ENCODE results near the gene GLB1L2. TPM values are rescaled to one million over a fixed set of nuclear protein-coding genes. Genes with fewer than 3 reads are reported as not detected.

The GLB1L2 gene
- polyA plus RNA-seq, 4 donors, result 1.4 to 9.6 (median 4.2) TPM

DNA sequence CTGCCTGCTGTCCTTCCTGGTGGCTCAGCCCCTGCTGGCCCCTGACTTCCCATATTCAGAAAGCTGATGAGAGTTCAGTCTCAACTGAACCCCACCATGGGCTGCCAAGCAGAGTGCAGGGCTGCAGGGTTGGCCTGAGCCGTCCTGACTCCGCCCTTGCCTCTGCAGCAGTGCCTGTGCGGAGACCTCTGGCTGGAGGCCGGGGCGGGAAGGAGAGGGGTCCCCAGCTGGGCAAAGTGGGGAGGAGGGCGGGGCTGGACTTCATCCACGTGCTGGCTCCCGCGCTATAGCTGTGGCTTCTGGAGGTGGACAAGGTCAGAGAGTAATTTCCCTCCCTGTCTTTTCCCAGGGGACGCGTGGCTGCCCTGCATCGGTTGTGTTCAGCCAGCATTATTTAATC lies 42.0 kb upstream of the GLB1L2 start:
- H3K9me3 ChIP-seq (ENCODE audit: control insufficient read depth in 2 of 2, insufficient read depth in 1 of 2, low read depth in 1 of 2, low read length in 1 of 2), result no peaks in the 10 kb centered on the region

DNA sequence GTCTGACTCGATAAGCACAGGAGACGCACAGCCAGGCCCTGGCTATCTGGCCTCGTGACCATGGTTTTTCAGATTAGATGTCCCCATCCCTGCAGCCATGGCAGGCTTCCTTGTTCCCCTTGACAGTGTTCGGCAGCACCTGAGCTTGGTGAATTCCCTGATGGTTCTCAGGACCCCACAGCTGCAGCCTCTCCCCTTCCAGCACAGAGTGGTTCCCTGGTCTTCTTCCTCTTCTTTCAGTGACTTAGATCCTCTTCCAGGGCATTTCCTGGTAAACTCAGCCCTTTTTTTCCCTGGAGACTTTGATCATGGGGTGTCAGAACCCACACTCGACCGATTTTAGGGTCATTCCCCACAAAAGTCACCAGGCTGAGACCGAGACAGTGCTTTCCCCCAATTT lies 41.1 kb upstream of the GLB1L2 start:
- H3K36me3 ChIP-seq (ENCODE audit: control insufficient read depth in 3 of 3, insufficient read depth in 2 of 3, low read depth in 1 of 3, low read length in 3 of 3), result no peaks in the 10 kb centered on the region
- DNase-seq (no peak), FAIRE-seq (no peak)
- H3K4me3 ChIP-seq (ENCODE audit: low read depth in 1 of 3, low read length in 3 of 3), result no peak overlapping the region
- H3K27ac ChIP-seq (ENCODE audit: low read depth in 1 of 3, low read length in 2 of 3), result no peak overlapping the region
- WGBS, 3 donors, result 88 to 93% (median 89%) methylated on average over 7 of the region's 7 CpGs
- H3K4me1 ChIP-seq (ENCODE audit: control insufficient read depth in 3 of 3, insufficient read depth in 2 of 3, low read depth in 1 of 3, low read length in 2 of 3), result no peaks in the 10 kb centered on the region
- peaks cover 0 to 3% (median 0%) of the 10 kb centered on the region in 3 donors for H3K27me3 ChIP-seq (ENCODE audit: control insufficient read depth in 3 of 3, insufficient read depth in 3 of 3, low read length in 3 of 3)
- no peaks in the 10 kb centered on the region for H3K9me3 ChIP-seq (ENCODE audit: control insufficient read depth in 2 of 2, insufficient read depth in 1 of 2, low read depth in 1 of 2, low read length in 1 of 2)

More for the DNA sequence above, 42.0 kb upstream of the GLB1L2 start:
- 32 to 48% (median 46%) methylated on average over 12 of the region's 12 CpGs for WGBS, 3 donors
- Histone ChIP-seq H3K4me3 (ENCODE audit: low read depth in 1 of 3, low read length in 3 of 3) (no peak overlapping the region), H3K27me3 (ENCODE audit: control insufficient read depth in 3 of 3, insufficient read depth in 3 of 3, low read length in 3 of 3) (peaks cover 0 to 3% (median 0%) of the 10 kb centered on the region in 3 donors), H3K4me1 (ENCODE audit: control insufficient read depth in 3 of 3, insufficient read depth in 2 of 3, low read depth in 1 of 3, low read length in 2 of 3) (no peaks in the 10 kb centered on the region), H3K36me3 (ENCODE audit: control insufficient read depth in 3 of 3, insufficient read depth in 2 of 3, low read depth in 1 of 3, low read length in 3 of 3) (no peaks in the 10 kb centered on the region), H3K27ac (ENCODE audit: low read depth in 1 of 3, low read length in 2 of 3) (no peak overlapping the region)
- DNase-seq (no peak), FAIRE-seq (no peak)

DNA sequence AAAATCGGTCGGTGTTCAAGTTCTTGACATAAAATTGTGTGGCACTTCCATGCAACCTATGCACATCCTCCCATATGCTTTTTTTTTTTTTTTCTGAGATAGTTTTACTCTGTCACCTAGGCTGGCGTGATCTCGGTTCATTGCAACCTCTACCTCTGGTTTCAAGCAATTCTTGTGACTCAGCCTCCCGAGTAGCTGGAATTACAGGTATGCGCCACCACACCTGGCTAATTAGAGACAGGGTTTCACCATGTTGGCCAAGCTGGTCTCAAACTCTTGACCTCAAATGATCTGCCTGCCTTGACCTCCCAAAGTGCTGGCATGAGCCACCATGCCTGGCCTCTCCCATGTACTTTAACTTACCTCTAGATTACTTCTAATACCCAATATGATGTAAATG lies 40.6 kb upstream of the GLB1L2 start:
- no peaks in the 10 kb centered on the region for H3K36me3 ChIP-seq (ENCODE audit: control insufficient read depth in 3 of 3, insufficient read depth in 2 of 3, low read depth in 1 of 3, low read length in 3 of 3)
- no peak overlapping the region for H3K4me3 ChIP-seq (ENCODE audit: low read depth in 1 of 3, low read length in 3 of 3)
- WGBS, 3 donors, result 77 to 98% (median 88%) methylated on average over 6 of the region's 6 CpGs
- no peaks in the 10 kb centered on the region for H3K9me3 ChIP-seq (ENCODE audit: control insufficient read depth in 2 of 2, insufficient read depth in 1 of 2, low read depth in 1 of 2, low read length in 1 of 2)
- H3K27ac ChIP-seq (ENCODE audit: low read depth in 1 of 3, low read length in 2 of 3), result no peak overlapping the region
- H3K27me3 ChIP-seq (ENCODE audit: control insufficient read depth in 3 of 3, insufficient read depth in 3 of 3, low read length in 3 of 3), result peaks cover 0 to 3% (median 0%) of the 10 kb centered on the region in 3 donors
- DNase-seq, result no peak
- no peaks in the 10 kb centered on the region for H3K4me1 ChIP-seq (ENCODE audit: control insufficient read depth in 3 of 3, insufficient read depth in 2 of 3, low read depth in 1 of 3, low read length in 2 of 3)
- no peak for FAIRE-seq

DNA sequence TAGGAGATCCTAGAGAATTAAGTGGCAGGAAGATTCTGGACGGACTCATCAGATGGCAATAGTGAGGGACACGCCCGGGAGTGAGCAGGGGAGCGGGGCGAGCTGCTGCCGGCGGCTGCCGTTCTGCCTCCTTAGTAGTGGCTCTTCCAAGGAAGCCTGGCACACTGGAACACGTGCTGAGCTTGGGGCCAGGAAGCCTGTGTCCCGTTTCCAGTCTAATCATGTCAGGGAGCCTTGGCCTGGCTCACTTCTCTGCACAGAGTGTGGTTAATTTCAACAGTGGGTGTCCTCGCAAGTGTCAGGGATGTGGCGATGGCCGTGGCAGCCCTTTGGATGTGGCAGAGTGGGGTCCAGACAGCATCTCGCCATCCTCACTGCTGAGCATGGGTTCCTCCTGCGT lies 39.1 kb upstream of the GLB1L2 start:
- peaks cover 0 to 3% (median 0%) of the 10 kb centered on the region in 3 donors for H3K27me3 ChIP-seq (ENCODE audit: control insufficient read depth in 3 of 3, insufficient read depth in 3 of 3, low read length in 3 of 3)
- FAIRE-seq (no peak), DNase-seq (no peak)
- no peaks in the 10 kb centered on the region for H3K36me3 ChIP-seq (ENCODE audit: control insufficient read depth in 3 of 3, insufficient read depth in 2 of 3, low read depth in 1 of 3, low read length in 3 of 3)
- 77 to 87% (median 78%) methylated on average over 15 of the region's 15 CpGs for WGBS, 3 donors
- no peaks in the 10 kb centered on the region for H3K9me3 ChIP-seq (ENCODE audit: control insufficient read depth in 2 of 2, insufficient read depth in 1 of 2, low read depth in 1 of 2, low read length in 1 of 2)
- H3K27ac ChIP-seq (ENCODE audit: low read depth in 1 of 3, low read length in 2 of 3), result no peak overlapping the region
- H3K4me3 ChIP-seq (ENCODE audit: low read depth in 1 of 3, low read length in 3 of 3), result no peak overlapping the region
- no peaks in the 10 kb centered on the region for H3K4me1 ChIP-seq (ENCODE audit: control insufficient read depth in 3 of 3, insufficient read depth in 2 of 3, low read depth in 1 of 3, low read length in 2 of 3)

- FAIRE-seq (no peak), DNase-seq (no peak)
- no peaks in the 10 kb centered on the region for H3K4me1 ChIP-seq (ENCODE audit: control insufficient read depth in 3 of 3, insufficient read depth in 2 of 3, low read depth in 1 of 3, low read length in 2 of 3)
- WGBS, 3 donors, result 61 to 79% (median 66%) methylated on average over 20 of the region's 20 CpGs
- no peak overlapping the region for H3K27ac ChIP-seq (ENCODE audit: low read depth in 1 of 3, low read length in 2 of 3)
- H3K4me3 ChIP-seq (ENCODE audit: low read depth in 1 of 3, low read length in 3 of 3), result no peak overlapping the region
- no peaks in the 10 kb centered on the region for H3K36me3 ChIP-seq (ENCODE audit: control insufficient read depth in 3 of 3, insufficient read depth in 2 of 3, low read depth in 1 of 3, low read length in 3 of 3)
- no peaks in the 10 kb centered on the region for H3K9me3 ChIP-seq (ENCODE audit: control insufficient read depth in 2 of 2, insufficient read depth in 1 of 2, low read depth in 1 of 2, low read length in 1 of 2)
- H3K27me3 ChIP-seq (ENCODE audit: control insufficient read depth in 3 of 3, insufficient read depth in 3 of 3, low read length in 3 of 3), result peaks cover 0 to 3% (median 0%) of the 10 kb centered on the region in 3 donors
Measured at GRCh38 chr11:134293119-134294113, 38.4 kb upstream of the GLB1L2 start.

- peaks cover 0 to 3% (median 0%) of the 10 kb centered on the region in 3 donors for H3K27me3 ChIP-seq (ENCODE audit: control insufficient read depth in 3 of 3, insufficient read depth in 3 of 3, low read length in 3 of 3)
- H3K4me3 ChIP-seq (ENCODE audit: low read depth in 1 of 3, low read length in 3 of 3), result no peak overlapping the region
- H3K27ac ChIP-seq (ENCODE audit: low read depth in 1 of 3, low read length in 2 of 3), result no peak overlapping the region
- H3K9me3 ChIP-seq (ENCODE audit: control insufficient read depth in 2 of 2, insufficient read depth in 1 of 2, low read depth in 1 of 2, low read length in 1 of 2), result no peaks in the 10 kb centered on the region
- no peaks in the 10 kb centered on the region for H3K4me1 ChIP-seq (ENCODE audit: control insufficient read depth in 3 of 3, insufficient read depth in 2 of 3, low read depth in 1 of 3, low read length in 2 of 3)
- no peak for FAIRE-seq
- H3K36me3 ChIP-seq (ENCODE audit: control insufficient read depth in 3 of 3, insufficient read depth in 2 of 3, low read depth in 1 of 3, low read length in 3 of 3), result no peaks in the 10 kb centered on the region
- 71 to 77% (median 73%) methylated on average over 9 of the region's 9 CpGs for WGBS, 3 donors
- no peak for DNase-seq
Measured at GRCh38 chr11:134294664-134295063, 37.1 kb upstream of the GLB1L2 start.

GRCh38 chr11:134312223-134312622 lies 19.6 kb upstream of the GLB1L2 start:
- Histone ChIP-seq H3K4me1 (ENCODE audit: control insufficient read depth in 3 of 3, insufficient read depth in 2 of 3, low read depth in 1 of 3, low read length in 2 of 3) (no peaks in the 10 kb centered on the region), H3K27me3 (ENCODE audit: control insufficient read depth in 3 of 3, insufficient read depth in 3 of 3, low read length in 3 of 3) (peaks cover 0 to 3% (median 0%) of the 10 kb centered on the region in 3 donors), H3K36me3 (ENCODE audit: control insufficient read depth in 3 of 3, insufficient read depth in 2 of 3, low read depth in 1 of 3, low read length in 3 of 3) (no peaks in the 10 kb centered on the region), H3K4me3 (ENCODE audit: low read depth in 1 of 3, low read length in 3 of 3) (no peak overlapping the region), H3K9me3 (ENCODE audit: control insufficient read depth in 2 of 2, insufficient read depth in 1 of 2, low read depth in 1 of 2, low read length in 1 of 2) (peaks cover 0 to 5% of the 10 kb centered on the region in 2 donors), H3K27ac (ENCODE audit: low read depth in 1 of 3, low read length in 2 of 3) (no peak overlapping the region)
- FAIRE-seq, result no peak
- DNase-seq, result no peak
- WGBS, 3 donors, result 84 to 88% (median 85%) methylated on average over 12 of the region's 12 CpGs

- DNase-seq (no peak), FAIRE-seq (no peak)
- H3K36me3 ChIP-seq (ENCODE audit: control insufficient read depth in 3 of 3, insufficient read depth in 2 of 3, low read depth in 1 of 3, low read length in 3 of 3), result no peaks in the 10 kb centered on the region
- H3K27me3 ChIP-seq (ENCODE audit: control insufficient read depth in 3 of 3, insufficient read depth in 3 of 3, low read length in 3 of 3), result peaks cover 0 to 3% (median 0%) of the 10 kb centered on the region in 3 donors
- no peaks in the 10 kb centered on the region for H3K4me1 ChIP-seq (ENCODE audit: control insufficient read depth in 3 of 3, insufficient read depth in 2 of 3, low read depth in 1 of 3, low read length in 2 of 3)
- H3K27ac ChIP-seq (ENCODE audit: low read depth in 1 of 3, low read length in 2 of 3), result no peak overlapping the region
- H3K9me3 ChIP-seq (ENCODE audit: control insufficient read depth in 2 of 2, insufficient read depth in 1 of 2, low read depth in 1 of 2, low read length in 1 of 2), result peaks cover 0 to 5% of the 10 kb centered on the region in 2 donors
- no peak overlapping the region for H3K4me3 ChIP-seq (ENCODE audit: low read depth in 1 of 3, low read length in 3 of 3)
- WGBS, 3 donors, result 68 to 91% (median 71%) methylated on average over 5 of the region's 5 CpGs
Measured at GRCh38 chr11:134312807-134313206, 19.0 kb upstream of the GLB1L2 start.
